RCC 7860 (cell line): ENCODE data around the gene GNA12.
"Not testable (repeated sequence)": the region's sequence is repeated elsewhere in the genome, so short reads cannot be mapped to it uniquely, and the experiment has no call there.

ENCODE experiments used
- DNase-seq: peaks from one replicate; pipeline ENCODE4 v3.0.0-alpha.2; 2015; ENCODE audit warnings: low spot score
- FAIRE-seq: peaks from 2 replicates; lab custom pipeline; 2012; peaks lifted over from hg19 to GRCh38; lab: Jason Lieb, UNC

Gene GNA12

GRCh38 chr7:2734084-2734686 lies 109.9 kb downstream of the GNA12 start:
- FAIRE-seq (no peak), DNase-seq (no peak)

GRCh38 chr7:2732959-2733584 lies 111.0 kb downstream of the GNA12 start:
- FAIRE-seq = no peak
- DNase-seq = no peak

- DNase-seq = no peak
- FAIRE-seq = no peak
Measured at GRCh38 chr7:2732388-2732787, 111.7 kb downstream of the GNA12 start.

GRCh38 chr7:2730846-2731770 lies 113.0 kb downstream of the GNA12 start:
- FAIRE-seq = no peak
- no peak for DNase-seq

GRCh38 chr7:2729893-2730716 lies 114.0 kb downstream of the GNA12 start:
- DNase-seq (no peak), FAIRE-seq (no peak)

GRCh38 chr7:2729031-2729892 lies 114.8 kb downstream of the GNA12 start:
- no peak for FAIRE-seq
- no peak for DNase-seq

GRCh38 chr7:2728316-2729030 lies 115.6 kb downstream of the GNA12 start:
- FAIRE-seq (no peak), DNase-seq (no peak)

GRCh38 chr7:2727206-2727605 lies 116.9 kb downstream of the GNA12 start:
- not testable (repeated sequence) for DNase-seq, FAIRE-seq

- FAIRE-seq = no peak
- no peak for DNase-seq
Measured at GRCh38 chr7:2726316-2727018, 117.6 kb downstream of the GNA12 start.

GRCh38 chr7:2725178-2726105 lies 118.7 kb downstream of the GNA12 start:
- FAIRE-seq (no peak), DNase-seq (no peak)

GRCh38 chr7:2724453-2725177 lies 119.5 kb downstream of the GNA12 start:
- no peak for FAIRE-seq

GRCh38 chr7:2724036-2724435 lies 120.1 kb downstream of the GNA12 start:
- not testable (repeated sequence) for DNase-seq, FAIRE-seq

More at GRCh38 chr7:2724453-2725177, 119.5 kb downstream of the GNA12 start:
- DNase-seq = no peak

- no peak for DNase-seq
- FAIRE-seq = no peak
Measured at GRCh38 chr7:2723138-2723850, 120.8 kb downstream of the GNA12 start.

- FAIRE-seq (no peak), DNase-seq (no peak)
Measured at GRCh38 chr7:2722591-2722990, 121.5 kb downstream of the GNA12 start.

- FAIRE-seq (no peak), DNase-seq (no peak)
Measured at GRCh38 chr7:2721842-2722241, 122.3 kb downstream of the GNA12 start.

- DNase-seq (no peak), FAIRE-seq (no peak)
Measured at GRCh38 chr7:2720024-2720423, 124.1 kb downstream of the GNA12 start.
